NT2/D1 (cell line): ENCODE results near the gene NCBP2L.

Source experiments
- SUZ12 ChIP-seq: IDR thresholded peaks from 2 replicates; pipeline ENCODE4 v1.6.1; 2011; ENCODE audit not compliant: insufficient read length, insufficient read depth; ENCODE audit errors: extremely low read depth
- YY1 ChIP-seq: IDR thresholded peaks from 2 replicates; pipeline ENCODE4 v1.6.1; 2011; ENCODE audit not compliant: insufficient read length, insufficient read depth
- ZNF274 ChIP-seq: IDR thresholded peaks from 2 replicates; pipeline ENCODE4 v1.6.1; 2011; ENCODE audit warnings: mild to moderate bottlenecking, low read depth, low read length

DNA sequence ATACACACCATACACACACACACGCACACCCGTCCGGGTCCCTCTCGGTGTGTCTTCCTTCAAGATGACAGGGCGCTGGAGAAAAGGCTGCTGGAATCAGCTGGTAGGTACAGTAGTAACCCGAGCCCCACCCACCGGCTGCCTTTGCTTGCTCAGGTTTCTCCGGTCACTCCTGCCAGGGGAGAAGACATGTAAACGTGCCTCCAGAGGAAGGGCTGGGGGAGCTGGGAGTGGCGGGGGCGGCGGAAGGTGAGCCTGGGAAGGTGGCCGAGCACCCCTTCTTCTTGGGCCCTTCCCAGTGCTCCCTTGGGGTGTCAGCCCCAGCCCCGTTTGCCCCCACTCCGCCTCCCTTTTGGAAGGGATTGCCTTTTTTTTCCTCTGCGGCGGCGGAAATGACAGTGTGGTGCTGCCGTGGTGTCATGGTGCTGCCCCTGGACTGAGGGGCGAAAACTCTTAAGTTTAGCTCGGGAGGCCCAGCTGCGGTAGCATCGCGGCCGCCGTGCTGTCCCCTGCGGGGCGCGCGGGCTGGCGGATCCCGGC is 48.2 kb downstream of the NCBP2L start, which contains the start of gene MID2:
- TF ChIP-seq ZNF274 (no peak), YY1 (no peak), SUZ12 (no peak)
